ENCODE measurements around the gene TAC4. TPM values are rescaled to one million over a fixed set of nuclear protein-coding genes. Genes with fewer than 3 reads are reported as not detected.

The TAC4 gene
- total RNA-seq, 1 donor from 2014 or later, result not detected

DNA sequence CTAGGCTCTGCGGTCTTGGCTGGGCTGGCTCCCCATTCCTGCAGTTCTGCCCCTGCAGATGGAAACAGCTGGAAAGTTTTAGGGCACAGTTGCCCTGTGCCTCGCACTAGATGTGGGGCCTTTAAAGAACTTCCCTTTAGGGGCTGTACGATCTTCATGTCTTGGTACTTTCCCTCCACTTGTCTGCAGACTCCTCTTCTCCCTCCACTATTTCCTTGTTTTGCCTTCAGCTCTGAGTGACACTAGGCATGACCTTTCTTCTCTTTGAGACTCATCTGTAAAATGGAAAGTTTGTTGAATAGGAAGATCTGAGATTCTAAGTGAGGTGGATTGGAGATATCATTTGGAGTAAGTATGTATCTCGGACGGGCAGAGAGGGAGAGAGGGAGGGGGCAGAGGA, 6.3 kb upstream of the TAC4 start:
- Histone ChIP-seq H3K27ac (no peak overlapping the region), H3K4me1 (peaks cover 13% of the 10 kb centered on the region), H3K27me3 (no peaks in the 10 kb centered on the region), H3K36me3 (no peaks in the 10 kb centered on the region), H3K9me3 (no peaks in the 10 kb centered on the region), H3K4me3 (no peak overlapping the region)
- TF ChIP-seq, protein P1, sequence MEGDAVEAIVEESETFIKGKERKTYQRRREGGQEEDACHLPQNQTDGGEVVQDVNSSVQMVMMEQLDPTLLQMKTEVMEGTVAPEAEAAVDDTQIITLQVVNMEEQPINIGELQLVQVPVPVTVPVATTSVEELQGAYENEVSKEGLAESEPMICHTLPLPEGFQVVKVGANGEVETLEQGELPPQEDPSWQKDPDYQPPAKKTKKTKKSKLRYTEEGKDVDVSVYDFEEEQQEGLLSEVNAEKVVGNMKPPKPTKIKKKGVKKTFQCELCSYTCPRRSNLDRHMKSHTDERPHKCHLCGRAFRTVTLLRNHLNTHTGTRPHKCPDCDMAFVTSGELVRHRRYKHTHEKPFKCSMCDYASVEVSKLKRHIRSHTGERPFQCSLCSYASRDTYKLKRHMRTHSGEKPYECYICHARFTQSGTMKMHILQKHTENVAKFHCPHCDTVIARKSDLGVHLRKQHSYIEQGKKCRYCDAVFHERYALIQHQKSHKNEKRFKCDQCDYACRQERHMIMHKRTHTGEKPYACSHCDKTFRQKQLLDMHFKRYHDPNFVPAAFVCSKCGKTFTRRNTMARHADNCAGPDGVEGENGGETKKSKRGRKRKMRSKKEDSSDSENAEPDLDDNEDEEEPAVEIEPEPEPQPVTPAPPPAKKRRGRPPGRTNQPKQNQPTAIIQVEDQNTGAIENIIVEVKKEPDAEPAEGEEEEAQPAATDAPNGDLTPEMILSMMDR (IDR thresholded peaks at IDR 0.05), result no peak
- no peak for DNase-seq
- intact Hi-C loops (cut with DNase I), result no loop called here
- no peak for ATAC-seq

DNA sequence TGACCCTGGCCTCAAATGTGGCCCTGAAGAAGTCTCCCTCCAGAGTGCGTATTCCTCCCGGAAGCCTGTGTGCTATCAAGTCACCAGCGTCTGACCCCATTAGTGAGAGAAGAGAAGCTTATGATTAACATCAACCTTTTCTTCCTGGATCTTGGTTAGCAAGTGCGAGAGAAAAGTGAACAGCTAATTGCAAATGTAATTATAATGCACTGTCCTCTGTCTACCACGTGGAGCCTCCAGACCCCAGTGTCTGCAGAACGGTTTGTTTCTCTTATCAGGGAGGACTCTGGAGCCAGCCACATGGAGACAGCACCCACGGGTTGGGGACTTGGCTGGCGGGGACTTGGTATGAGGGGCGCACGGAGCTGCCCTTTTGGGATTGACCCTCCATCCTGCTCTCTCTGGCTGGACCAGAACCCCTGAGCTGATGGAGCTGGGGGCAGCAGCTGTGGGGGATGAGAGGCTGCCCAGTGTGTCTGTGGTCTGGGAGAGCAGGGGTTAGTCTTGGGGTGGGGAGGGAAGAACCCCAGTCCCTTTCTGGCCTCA, 5.7 kb upstream of the TAC4 start:
- H3K4me3 ChIP-seq, result no peak overlapping the region
- TF ChIP-seq, protein P1 (IDR thresholded peaks at IDR 0.05), result no peak
- intact Hi-C loops (cut with DNase I), result no loop called here
- H3K36me3 ChIP-seq, result no peaks in the 10 kb centered on the region
- H3K27me3 ChIP-seq, result no peaks in the 10 kb centered on the region
- H3K4me1 ChIP-seq, result peaks cover 13% of the 10 kb centered on the region
- no peak overlapping the region for H3K27ac ChIP-seq
- no peaks in the 10 kb centered on the region for H3K9me3 ChIP-seq
- DNase-seq, result no peak
- ATAC-seq, result no peak

DNA sequence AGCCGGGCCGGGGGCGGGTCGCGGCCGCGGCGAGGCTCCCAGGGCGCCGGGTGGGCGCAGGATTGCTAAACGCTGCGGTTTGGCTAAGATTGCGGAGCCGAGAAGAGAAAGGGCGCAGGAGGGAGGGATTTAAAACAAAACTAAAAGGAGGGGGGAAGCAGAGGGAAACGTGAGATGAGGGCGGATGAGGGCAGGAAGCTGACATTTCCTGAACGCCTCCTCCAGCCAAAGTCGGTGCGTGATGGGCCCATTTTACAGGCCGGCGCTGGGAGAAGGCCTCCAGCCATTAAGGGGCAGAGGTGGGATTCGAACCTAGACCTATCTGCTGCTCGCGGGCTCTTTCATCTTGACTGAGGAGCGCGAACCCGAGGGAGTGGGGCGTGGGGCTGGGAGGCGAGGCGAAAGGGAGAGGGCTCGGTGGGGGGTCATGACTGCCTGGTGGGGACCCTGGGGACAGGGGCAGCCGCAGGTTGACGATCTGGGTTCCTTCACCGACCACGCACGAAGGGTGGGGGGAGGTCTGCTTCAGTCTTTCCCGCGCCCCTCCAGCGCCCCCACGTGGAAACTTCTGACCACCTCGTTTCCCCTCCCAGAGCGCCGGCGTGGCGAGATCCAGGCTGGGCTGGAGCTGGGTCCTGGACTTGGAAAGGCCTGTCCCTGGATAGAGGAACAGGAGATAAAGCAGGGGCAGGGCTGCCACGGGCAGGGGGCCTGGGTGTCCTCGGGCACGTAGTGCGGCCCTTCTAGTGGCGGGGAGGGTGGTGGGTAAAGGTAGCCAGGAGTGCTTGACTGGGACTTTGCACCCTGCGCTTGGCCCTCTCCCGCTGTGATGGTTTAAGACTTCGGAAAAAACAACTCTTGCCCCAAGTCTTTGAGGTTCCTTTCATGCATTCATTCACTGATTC, 3.8 kb upstream of the TAC4 start:
- TF ChIP-seq, protein P1 (IDR thresholded peaks at IDR 0.05), result peak; percentile 71
- H3K27ac ChIP-seq, result peak overlapping the region; percentile 47
- intact Hi-C loops (cut with DNase I), result no loop called here

DNA sequence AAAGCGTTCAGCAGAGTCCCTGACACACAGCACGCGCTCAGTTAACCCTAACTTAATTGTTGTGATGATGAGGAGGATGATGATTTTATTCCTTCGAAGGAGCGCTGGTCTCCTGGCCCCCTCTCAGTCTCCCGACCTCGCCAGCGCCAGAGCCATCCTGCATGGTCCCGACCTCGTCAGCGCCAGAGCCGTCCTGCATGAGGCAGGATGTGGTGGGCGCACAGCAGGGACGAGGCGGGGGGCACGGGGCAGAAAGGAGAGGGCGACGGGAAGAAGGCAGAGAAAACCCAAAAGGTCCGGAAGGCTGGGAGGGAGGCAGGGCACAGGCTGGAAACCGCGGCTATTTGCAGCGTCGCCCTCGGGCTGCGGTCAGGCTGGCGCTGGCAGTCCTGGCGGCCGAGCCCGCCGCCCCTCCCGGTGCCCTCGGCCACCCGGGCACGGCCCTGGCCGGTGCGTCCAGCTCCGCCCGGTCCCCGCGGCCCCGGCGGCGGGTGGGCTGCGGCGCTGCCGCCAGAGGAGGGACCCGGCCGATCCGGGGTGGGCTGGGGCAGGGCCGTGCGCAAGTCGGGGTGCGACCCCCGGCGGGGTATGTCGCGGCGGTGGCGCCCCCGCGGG, 3.0 kb upstream of the TAC4 start:
- intact Hi-C loops (cut with DNase I), result no loop called here
- Histone ChIP-seq H3K9me3 (no peaks in the 10 kb centered on the region), H3K27ac (peak overlapping the region; percentile 63), H3K27me3 (no peaks in the 10 kb centered on the region), H3K36me3 (no peaks in the 10 kb centered on the region), H3K4me3 (peak overlapping the region; percentile 58), H3K4me1 (peaks cover 15% of the 10 kb centered on the region)
- ATAC-seq (peak; percentile 62), DNase-seq (no peak)
- TF ChIP-seq, protein P1 (IDR thresholded peaks at IDR 0.05), result no peak

More for the DNA sequence above, 3.8 kb upstream of the TAC4 start:
- H3K4me3 ChIP-seq, result peak overlapping the region; percentile 58
- H3K9me3 ChIP-seq, result no peaks in the 10 kb centered on the region
- peak; percentile 85 for ATAC-seq
- DNase-seq, result peak; percentile 90
- H3K36me3 ChIP-seq, result no peaks in the 10 kb centered on the region
- peaks cover 13% of the 10 kb centered on the region for H3K4me1 ChIP-seq
- H3K27me3 ChIP-seq, result no peaks in the 10 kb centered on the region

DNA sequence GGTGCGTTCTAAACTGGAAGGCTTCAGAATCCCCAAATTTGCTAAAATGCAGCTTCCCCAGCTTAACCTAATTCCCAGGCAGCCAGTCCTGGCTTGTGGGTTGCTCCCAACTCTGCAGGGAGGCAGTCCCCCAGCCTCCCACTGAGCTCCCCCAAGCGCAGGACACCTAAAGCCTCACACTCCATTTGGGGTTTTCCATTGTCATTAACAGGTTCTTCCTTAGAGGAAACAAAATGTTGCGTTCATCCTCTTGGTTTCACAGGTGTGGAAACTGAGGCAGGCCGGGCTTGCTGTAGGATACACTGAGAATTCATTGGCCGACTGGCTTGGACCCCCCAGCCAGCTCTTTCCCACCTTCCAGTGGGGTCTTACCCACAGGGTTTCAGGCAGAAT, 2.3 kb upstream of the TAC4 start:
- no peaks in the 10 kb centered on the region for H3K36me3 ChIP-seq
- no peak overlapping the region for H3K27ac ChIP-seq
- no peak overlapping the region for H3K4me3 ChIP-seq
- ATAC-seq (no peak), DNase-seq (no peak)
- intact Hi-C loops (cut with DNase I), result no loop called here
- peaks cover 22% of the 10 kb centered on the region for H3K4me1 ChIP-seq
- no peaks in the 10 kb centered on the region for H3K9me3 ChIP-seq
- TF ChIP-seq, protein P1 (IDR thresholded peaks at IDR 0.05), result no peak
- no peaks in the 10 kb centered on the region for H3K27me3 ChIP-seq

Data from upper lobe of right lung (tissue), 1 donor.